Thyroid gland (tissue), 4 donors: Measurements from ENCODE around the gene SERPINB3. TPM values are rescaled to one million over a fixed set of nuclear protein-coding genes. Genes with fewer than 3 reads are reported as not detected.

ENCODE experiments used
- DNase-seq, 2 donors: peaks; one replicate each; pipeline ENCODE4 v3.0.0-alpha.2; 2019
- H3K27ac ChIP-seq, 3 donors: fragments of 200-600 bp; sonication (generic); 1 replicate in 2 of 3; 2 replicates in 1 of 3; pipeline ENCODE4 v1.5.1; 2016 to 2019; ENCODE audit warnings: mild to moderate bottlenecking in 1 of 3, moderate library complexity in 1 of 3
- H3K27me3 ChIP-seq: fragments of 200-600 bp; sonication (generic); one replicate; pipeline ENCODE4 v1.5.1; 2019
- H3K36me3 ChIP-seq, 2 donors: fragments of 200-600 bp; sonication (generic); one replicate each; pipeline ENCODE4 v1.5.1; 2016 to 2019
- H3K4me1 ChIP-seq, 2 donors: fragments of 200-600 bp; sonication (generic); one replicate each; pipeline ENCODE4 v1.5.1; 2017 to 2019
- H3K4me3 ChIP-seq, 3 donors: fragments of 200-600 bp; sonication (generic); replicated peaks in 1 of 3; 1 replicate in 2 of 3; 2 replicates in 1 of 3; pipeline ENCODE4 v1.5.1; 2016; ENCODE audit warnings: mild to moderate bottlenecking in 1 of 3
- H3K9me3 ChIP-seq: fragments of 200-600 bp; sonication (generic); one replicate; pipeline ENCODE4 v1.5.1; 2017
- POLR2A ChIP-seq, 2 donors: fragments of 450-650 bp; IDR thresholded peaks; one replicate each; pipeline ENCODE4 v1.6.1; 2017; ENCODE audit warnings: antibody characterized with exemption in 2 of 2, mild to moderate bottlenecking in 2 of 2, moderate library complexity in 1 of 2
- WGBS, 2 donors: methylation state at CpG; one replicate each; pipeline ENCODE4 v1.1.5; 2017; 5-methylcytosine and 5-hydroxymethylcytosine counted together
- intact Hi-C: fragments of 100-400 bp; cut with DNase I; formaldehyde crosslinking; loops from one replicate; pipeline ENCODE4 v1.15.1; 2023
- total RNA-seq, 4 donors: library from RNA; depleted of rRNA; stranded (reverse); fragments of >200 nt; gene quantifications; one replicate each; pipeline ENCODE4 v1.2.3, GENCODE V29; 2016
- TF ChIP-seq, protein P1 (sequence below), 6 experiments: fragments of 200-600 bp in 3 of 6; fragments of 450-650 bp in 3 of 6; sonication (generic) in 3 of 6; IDR thresholded peaks; one replicate each; pipeline ENCODE4 v1.5.1; 2016 to 2019; ENCODE audit warnings: antibody characterized with exemption in 6 of 6, mild to moderate bottlenecking in 2 of 6, inconsistent platforms in 1 of 6, moderate library complexity in 1 of 6

The SERPINB3 gene
- total RNA-seq, 4 donors from 2014 or later: not detected

DNA sequence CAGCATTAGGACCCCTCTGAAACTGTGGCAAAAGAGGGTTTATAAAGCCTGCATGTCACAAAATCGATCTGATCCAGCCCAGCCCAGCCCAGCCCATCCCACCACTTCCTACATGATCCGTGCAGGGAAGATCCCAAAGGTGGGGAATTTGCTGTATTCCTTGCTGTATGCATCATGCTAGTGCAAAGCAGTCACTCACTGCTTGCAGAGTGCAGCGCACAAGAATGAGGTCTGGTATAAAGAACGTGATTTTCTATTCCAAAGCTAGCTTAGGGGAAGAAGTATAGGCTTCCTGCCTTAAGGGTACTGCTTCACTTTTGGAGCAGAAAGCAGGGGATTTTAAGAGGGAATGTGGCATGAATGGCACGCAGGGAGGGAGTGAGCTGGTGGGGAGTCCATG lies 22.2 kb upstream of the SERPINB3 start:
- 67 to 77% methylated on average over 5 of the region's 5 CpGs for WGBS, 2 donors
- Histone ChIP-seq H3K36me3 (no peaks in the 10 kb centered on the region), H3K4me1 (no peaks in the 10 kb centered on the region), H3K27me3 (no peaks in the 10 kb centered on the region), H3K9me3 (no peaks in the 10 kb centered on the region), H3K4me3 (no peak overlapping the region), H3K27ac (no peak overlapping the region)
- intact Hi-C loops: no loop called here
- DNase-seq: no peak
- TF ChIP-seq, protein P1, sequence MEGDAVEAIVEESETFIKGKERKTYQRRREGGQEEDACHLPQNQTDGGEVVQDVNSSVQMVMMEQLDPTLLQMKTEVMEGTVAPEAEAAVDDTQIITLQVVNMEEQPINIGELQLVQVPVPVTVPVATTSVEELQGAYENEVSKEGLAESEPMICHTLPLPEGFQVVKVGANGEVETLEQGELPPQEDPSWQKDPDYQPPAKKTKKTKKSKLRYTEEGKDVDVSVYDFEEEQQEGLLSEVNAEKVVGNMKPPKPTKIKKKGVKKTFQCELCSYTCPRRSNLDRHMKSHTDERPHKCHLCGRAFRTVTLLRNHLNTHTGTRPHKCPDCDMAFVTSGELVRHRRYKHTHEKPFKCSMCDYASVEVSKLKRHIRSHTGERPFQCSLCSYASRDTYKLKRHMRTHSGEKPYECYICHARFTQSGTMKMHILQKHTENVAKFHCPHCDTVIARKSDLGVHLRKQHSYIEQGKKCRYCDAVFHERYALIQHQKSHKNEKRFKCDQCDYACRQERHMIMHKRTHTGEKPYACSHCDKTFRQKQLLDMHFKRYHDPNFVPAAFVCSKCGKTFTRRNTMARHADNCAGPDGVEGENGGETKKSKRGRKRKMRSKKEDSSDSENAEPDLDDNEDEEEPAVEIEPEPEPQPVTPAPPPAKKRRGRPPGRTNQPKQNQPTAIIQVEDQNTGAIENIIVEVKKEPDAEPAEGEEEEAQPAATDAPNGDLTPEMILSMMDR (IDR thresholded peaks at IDR 0.05): no peak
- no peak for TF ChIP-seq POLR2A (IDR thresholded peaks at IDR 0.05)

DNA sequence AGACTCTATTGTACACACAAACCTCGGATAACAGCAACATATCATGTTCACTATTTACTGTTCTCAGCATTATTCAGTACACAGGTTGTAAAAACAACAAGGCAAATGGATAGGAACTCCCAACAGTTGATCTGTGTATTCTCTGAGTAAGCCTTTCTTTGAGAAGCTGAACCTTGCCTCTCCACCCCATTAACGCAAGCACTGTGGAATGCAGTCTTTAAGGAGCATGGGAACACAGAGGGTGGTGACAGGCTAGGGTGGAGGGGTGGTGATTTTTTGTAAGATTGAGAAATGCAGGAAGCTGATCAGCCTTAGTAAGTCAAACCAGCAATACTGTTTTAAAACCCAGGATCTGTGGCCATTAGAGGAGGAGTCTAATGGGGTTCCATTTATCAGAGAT lies 21.5 kb upstream of the SERPINB3 start:
- Histone ChIP-seq H3K36me3 (no peaks in the 10 kb centered on the region), H3K27me3 (no peaks in the 10 kb centered on the region), H3K27ac (no peak overlapping the region), H3K4me1 (no peaks in the 10 kb centered on the region), H3K4me3 (no peak overlapping the region), H3K9me3 (no peaks in the 10 kb centered on the region)
- TF ChIP-seq POLR2A (IDR thresholded peaks at IDR 0.05): no peak
- TF ChIP-seq, protein P1 (IDR thresholded peaks at IDR 0.05): no peak
- intact Hi-C loops: no loop called here
- no peak for DNase-seq
- 17 to 39% methylated on average over 2 of the region's 2 CpGs for WGBS, 2 donors

DNA sequence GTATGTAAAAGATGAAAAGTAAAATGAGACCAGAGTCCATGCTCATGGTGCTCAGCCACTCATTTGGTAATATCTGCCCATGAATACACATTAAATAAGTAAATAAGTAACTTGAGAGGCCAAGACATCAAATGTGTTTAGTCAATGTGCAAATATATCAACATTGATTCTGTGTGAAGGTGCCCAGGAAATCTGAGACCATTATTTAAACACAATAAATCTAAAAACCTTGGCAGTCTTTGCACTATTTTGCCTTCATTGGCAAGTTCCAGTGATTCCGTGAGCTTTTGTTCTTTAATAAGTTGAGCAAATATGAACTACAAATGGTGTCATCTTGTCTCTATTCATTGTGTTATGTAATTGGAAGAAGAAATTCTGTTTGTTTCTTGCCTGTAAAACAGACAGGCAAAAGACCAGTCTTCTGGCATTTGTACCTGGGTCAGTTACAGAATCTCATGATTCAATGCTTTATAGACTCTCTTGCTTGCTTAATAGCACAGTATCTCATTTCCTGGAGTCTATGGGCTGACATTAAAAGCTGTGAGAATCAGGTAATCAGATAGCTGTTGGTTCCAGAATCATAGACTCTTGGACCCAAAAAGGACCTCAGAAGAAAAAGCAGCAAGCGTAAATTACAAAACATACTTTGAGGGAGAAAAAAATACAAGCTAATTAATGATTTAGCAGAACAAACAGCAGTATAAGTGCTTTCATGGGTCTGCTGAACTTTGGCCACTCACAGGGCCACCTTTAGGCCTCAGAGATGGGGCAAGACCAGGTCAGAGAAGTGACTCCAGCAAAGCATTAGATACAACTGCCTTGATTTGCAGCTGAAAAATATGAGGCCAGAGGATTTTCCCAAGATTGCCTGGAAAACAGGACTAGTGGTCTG lies 20.0 kb upstream of the SERPINB3 start:
- no peaks in the 10 kb centered on the region for H3K27me3 ChIP-seq
- no peaks in the 10 kb centered on the region for H3K4me1 ChIP-seq
- no peak overlapping the region for H3K4me3 ChIP-seq
- no peak overlapping the region for H3K27ac ChIP-seq
- WGBS, 2 donors: 94 to 96% methylated on average over 2 of the region's 2 CpGs
- intact Hi-C loops: no loop called here
- no peaks in the 10 kb centered on the region for H3K36me3 ChIP-seq
- no peaks in the 10 kb centered on the region for H3K9me3 ChIP-seq
- DNase-seq: no peak
- TF ChIP-seq POLR2A (IDR thresholded peaks at IDR 0.05): no peak
- TF ChIP-seq, protein P1 (IDR thresholded peaks at IDR 0.05): no peak

DNA sequence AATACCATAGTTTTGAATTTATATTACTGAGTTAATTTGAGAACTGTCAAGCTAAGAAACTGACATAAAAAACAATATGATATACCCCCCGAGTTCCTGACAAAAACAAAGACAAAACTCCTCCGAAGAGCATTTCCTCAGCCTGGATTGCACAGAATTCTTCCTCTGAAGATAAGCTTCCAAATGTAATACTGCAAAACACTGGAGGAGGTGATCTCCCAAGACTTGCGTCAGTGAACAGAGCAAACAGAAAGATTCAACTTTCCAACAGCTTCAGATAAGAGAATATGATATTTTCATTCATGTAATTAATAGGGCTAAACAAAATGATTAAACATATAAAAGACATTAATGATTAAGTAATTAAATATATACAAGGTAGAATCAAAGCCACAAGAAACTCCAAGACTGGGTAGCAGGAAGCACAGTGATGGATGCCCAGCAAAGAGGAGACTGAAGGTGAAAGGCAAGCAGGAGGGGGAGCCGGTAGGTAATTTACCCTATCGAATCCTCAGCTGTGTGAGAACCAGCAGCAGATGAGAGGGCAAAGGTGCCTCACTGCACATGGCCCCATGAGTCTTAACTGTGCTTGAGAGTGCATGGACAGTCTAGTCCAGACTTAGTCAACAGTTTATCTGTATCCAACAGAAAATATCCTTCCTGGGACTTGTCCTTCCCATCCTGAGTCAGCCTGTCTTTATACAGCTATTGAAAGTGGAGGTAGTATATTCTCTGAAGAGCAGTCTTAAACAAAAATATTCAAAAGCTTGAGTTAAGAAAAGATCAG lies 18.3 kb upstream of the SERPINB3 start:
- 82 to 89% methylated on average over 5 of the region's 5 CpGs for WGBS, 2 donors
- intact Hi-C loops: no loop called here
- no peaks in the 10 kb centered on the region for H3K36me3 ChIP-seq
- H3K4me3 ChIP-seq: no peak overlapping the region
- TF ChIP-seq, protein P1 (IDR thresholded peaks at IDR 0.05): no peak
- TF ChIP-seq POLR2A (IDR thresholded peaks at IDR 0.05): no peak
- H3K27ac ChIP-seq: no peak overlapping the region
- no peaks in the 10 kb centered on the region for H3K9me3 ChIP-seq
- no peaks in the 10 kb centered on the region for H3K4me1 ChIP-seq
- no peak for DNase-seq
- no peaks in the 10 kb centered on the region for H3K27me3 ChIP-seq
